Prostate gland (tissue), 2 donors: ENCODE measurements around the gene MDGA2.

ENCODE experiments used
- CTCF ChIP-seq, 4 experiments: fragments of 200-600 bp in 2 of 4; fragments of 450-650 bp in 2 of 4; sonication (generic) in 2 of 4; IDR thresholded peaks; 1 replicate in 3 of 4; 2 replicates in 1 of 4; pipeline ENCODE4 v1.5.1; 2016 to 2019; ENCODE audit warnings: antibody characterized with exemption in 4 of 4, mild to moderate bottlenecking in 2 of 4, moderate library complexity in 2 of 4
- POLR2A ChIP-seq: fragments of 450-650 bp; IDR thresholded peaks from one replicate; pipeline ENCODE4 v1.6.1; 2016; ENCODE audit warnings: antibody characterized with exemption, mild to moderate bottlenecking
- POLR2AphosphoS5 ChIP-seq: sonication (generic); formaldehyde crosslinking; IDR thresholded peaks from one replicate; pipeline ENCODE4 v1.6.1; 2017; ENCODE audit warnings: antibody characterized with exemption

- TF ChIP-seq CTCF (IDR thresholded peaks at IDR 0.05): no peak
- TF ChIP-seq POLR2A: no peak
- TF ChIP-seq POLR2AphosphoS5: no peak
Measured at GRCh38 chr14:47262801-47263200, 412.6 kb downstream of the MDGA2 start.
